ENCODE data around the gene DCUN1D1. TPM values are rescaled to one million over a fixed set of nuclear protein-coding genes. Genes with fewer than 3 reads are reported as not detected.

The DCUN1D1 gene
- total and polyA plus RNA-seq, 2 experiments from 2014 or later, result 29.5 to 53.5 TPM

- H3K27ac Mint-ChIP-seq, result no peak overlapping the region
- Histone ChIP-seq H4K20me1 (replicated peaks; ENCODE audit: insufficient read depth) (0 out of 2 replicates have a peak, but pooled peaks cover 4% of the 10 kb centered on the region), H3K79me2 (replicated peaks; ENCODE audit: insufficient read depth) (peaks cover 64% of the 10 kb centered on the region), H2AFZ (no peak overlapping the region), H3F3A (replicated peaks; ENCODE audit: low read depth) (peaks cover 9% of the 10 kb centered on the region), H3K4me3 (peak overlapping the region; percentile 99), H3K4me1 (ENCODE audit: insufficient read depth) (peaks cover 39% of the 10 kb centered on the region), H3K4me2 (peak overlapping the region; percentile 88), H3K36me3 (ENCODE audit: insufficient read depth) (no peaks in the 10 kb centered on the region), H3K9me2 (ENCODE audit: insufficient read depth) (no peaks in the 10 kb centered on the region), H3K27me3 (ENCODE audit: insufficient read depth) (no peaks in the 10 kb centered on the region), H3K27ac (ENCODE audit: low read depth) (no peak overlapping the region)
- no peaks in the 10 kb centered on the region; the same call in 2 of the 3 replicates for H3K36me3 Mint-ChIP-seq (ENCODE audit: low read depth)
- H3K27me3 Mint-ChIP-seq (ENCODE audit: insufficient read depth, low read depth, poor library complexity), result peaks cover 5% of the 10 kb centered on the region
- TF ChIP-seq JUNB (IDR thresholded peaks at IDR 0.05; ENCODE audit: unreplicated experiment) (no peak), ZNF331 (CRISPR knock-in tag; IDR thresholded peaks at IDR 0.05; ENCODE audit: low read depth) (no peak), ZNF462 (CRISPR knock-in tag; IDR thresholded peaks at IDR 0.05) (no peak), ETS1 (IDR thresholded peaks at IDR 0.05) (no peak), REST (IDR thresholded peaks at IDR 0.05; ENCODE audit: unreplicated experiment) (no peak), CTCF (conservative IDR thresholded peaks at IDR 0.05; ENCODE audit: low read depth in 2 of 2) (no peak), STAT1 (IDR thresholded peaks at IDR 0.05; ENCODE audit: unreplicated experiment) (no peak), EZH2 (IDR thresholded peaks at IDR 0.05; ENCODE audit: low read depth, unreplicated experiment) (no peak), NANOG (IDR thresholded peaks at IDR 0.05; ENCODE audit: borderline replicate concordance) (no peak), CREB1 (CRISPR knock-in tag; IDR thresholded peaks at IDR 0.05; ENCODE audit: low read depth) (no peak), EZH2phosphoT487 (IDR thresholded peaks at IDR 0.05; ENCODE audit: unreplicated experiment) (no peak), ZNF114 (CRISPR knock-in tag; IDR thresholded peaks at IDR 0.05) (no peak), POLR2AphosphoS5 (IDR thresholded peaks at IDR 0.05; ENCODE audit: low read depth) (no peak)
- no peaks in the 10 kb centered on the region for H3K9me3 Mint-ChIP-seq
- ATAC-seq (no peak; the same call in 1 of the 3 replicates), DNase-seq (ENCODE audit: low spot score) (no peak)
- H3K4me3 Mint-ChIP-seq, result peak overlapping the region; percentile 99
- H3K4me1 Mint-ChIP-seq, result peaks cover 37% of the 10 kb centered on the region
Observed at GRCh38 chr3:182978387-182978786, 2.0 kb downstream of the DCUN1D1 start.
